ENCODE results near the gene SLC22A15.

Gene SLC22A15

GRCh38 chr1:116095027-116095426 is 118.7 kb downstream of the SLC22A15 start:
- Mint-ChIP-seq H3K4me3 (no peak overlapping the region), H3K9me3 (peaks cover 32% of the 10 kb centered on the region), H3K27ac (no peak overlapping the region), H3K27me3 (ENCODE audit: low read depth) (peaks cover 4% of the 10 kb centered on the region), H3K36me3 (ENCODE audit: low read depth) (peaks cover 11% of the 10 kb centered on the region), H3K4me1 (no peaks in the 10 kb centered on the region)
- TF ChIP-seq, protein P1, sequence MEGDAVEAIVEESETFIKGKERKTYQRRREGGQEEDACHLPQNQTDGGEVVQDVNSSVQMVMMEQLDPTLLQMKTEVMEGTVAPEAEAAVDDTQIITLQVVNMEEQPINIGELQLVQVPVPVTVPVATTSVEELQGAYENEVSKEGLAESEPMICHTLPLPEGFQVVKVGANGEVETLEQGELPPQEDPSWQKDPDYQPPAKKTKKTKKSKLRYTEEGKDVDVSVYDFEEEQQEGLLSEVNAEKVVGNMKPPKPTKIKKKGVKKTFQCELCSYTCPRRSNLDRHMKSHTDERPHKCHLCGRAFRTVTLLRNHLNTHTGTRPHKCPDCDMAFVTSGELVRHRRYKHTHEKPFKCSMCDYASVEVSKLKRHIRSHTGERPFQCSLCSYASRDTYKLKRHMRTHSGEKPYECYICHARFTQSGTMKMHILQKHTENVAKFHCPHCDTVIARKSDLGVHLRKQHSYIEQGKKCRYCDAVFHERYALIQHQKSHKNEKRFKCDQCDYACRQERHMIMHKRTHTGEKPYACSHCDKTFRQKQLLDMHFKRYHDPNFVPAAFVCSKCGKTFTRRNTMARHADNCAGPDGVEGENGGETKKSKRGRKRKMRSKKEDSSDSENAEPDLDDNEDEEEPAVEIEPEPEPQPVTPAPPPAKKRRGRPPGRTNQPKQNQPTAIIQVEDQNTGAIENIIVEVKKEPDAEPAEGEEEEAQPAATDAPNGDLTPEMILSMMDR (IDR thresholded peaks at IDR 0.05; ENCODE audit: unreplicated experiment in 3 of 3), result no peak

GRCh38 chr1:116096013-116096618 is 119.8 kb downstream of the SLC22A15 start:
- Mint-ChIP-seq H3K27ac (no peak overlapping the region), H3K4me3 (no peak overlapping the region), H3K4me1 (no peaks in the 10 kb centered on the region), H3K36me3 (ENCODE audit: low read depth) (peaks cover 4% of the 10 kb centered on the region), H3K9me3 (peaks cover 23% of the 10 kb centered on the region), H3K27me3 (ENCODE audit: low read depth) (peaks cover 1% of the 10 kb centered on the region)
- TF ChIP-seq, protein P1 (IDR thresholded peaks at IDR 0.05; ENCODE audit: unreplicated experiment in 3 of 3), result no peak

DNA sequence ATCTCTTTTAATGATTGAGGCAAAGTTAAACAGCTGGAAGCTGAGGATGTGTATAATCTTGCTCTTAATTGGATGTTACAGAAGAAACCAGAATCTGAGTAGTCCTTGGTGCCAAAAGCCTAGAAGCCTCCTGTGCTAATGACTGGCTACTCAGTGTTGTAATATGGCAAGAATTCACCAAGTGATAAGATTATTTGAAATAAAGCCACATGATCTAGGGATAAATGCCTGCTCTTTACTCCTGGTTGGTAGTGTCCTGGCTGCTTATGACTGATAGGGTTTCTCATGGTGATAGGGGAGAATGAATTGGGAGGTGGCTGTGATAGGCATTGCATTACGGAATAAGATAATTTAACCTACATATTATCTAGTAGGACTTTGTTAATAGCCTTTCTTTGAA is 121.3 kb downstream of the SLC22A15 start:
- peaks cover 4% of the 10 kb centered on the region for H3K36me3 Mint-ChIP-seq (ENCODE audit: low read depth)
- H3K27me3 Mint-ChIP-seq (ENCODE audit: low read depth), result no peaks in the 10 kb centered on the region
- peaks cover 21% of the 10 kb centered on the region for H3K9me3 Mint-ChIP-seq
- TF ChIP-seq, protein P1 (IDR thresholded peaks at IDR 0.05; ENCODE audit: unreplicated experiment in 3 of 3), result no peak
- H3K4me1 Mint-ChIP-seq, result peaks cover 4% of the 10 kb centered on the region
- no peak overlapping the region for H3K4me3 Mint-ChIP-seq
- no peak overlapping the region for H3K27ac Mint-ChIP-seq

DNA sequence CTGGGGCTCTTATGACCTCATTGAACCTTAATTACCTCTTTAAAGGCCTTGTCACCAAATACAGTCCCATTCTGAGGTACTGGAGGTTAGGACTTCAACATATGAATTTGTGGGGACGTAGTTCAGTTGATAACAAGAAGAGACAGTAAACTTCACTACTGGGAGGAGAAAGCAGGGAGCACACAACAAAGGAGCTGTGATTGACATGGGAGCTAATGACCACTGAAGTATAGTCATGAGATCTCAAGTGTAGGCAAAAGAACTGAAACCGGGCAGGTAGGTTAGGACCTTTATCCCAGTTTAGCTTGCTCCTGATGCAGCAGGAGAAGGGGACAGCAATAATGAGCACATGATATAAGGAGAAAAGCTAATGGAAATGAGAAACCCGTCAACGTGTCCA is 123.1 kb downstream of the SLC22A15 start:
- Mint-ChIP-seq H3K36me3 (ENCODE audit: low read depth) (peaks cover 4% of the 10 kb centered on the region), H3K9me3 (peaks cover 8% of the 10 kb centered on the region), H3K4me1 (peaks cover 5% of the 10 kb centered on the region), H3K27me3 (ENCODE audit: low read depth) (no peaks in the 10 kb centered on the region), H3K4me3 (no peak overlapping the region), H3K27ac (no peak overlapping the region)
- TF ChIP-seq, protein P1 (IDR thresholded peaks at IDR 0.05; ENCODE audit: unreplicated experiment in 3 of 3), result no peak

DNA sequence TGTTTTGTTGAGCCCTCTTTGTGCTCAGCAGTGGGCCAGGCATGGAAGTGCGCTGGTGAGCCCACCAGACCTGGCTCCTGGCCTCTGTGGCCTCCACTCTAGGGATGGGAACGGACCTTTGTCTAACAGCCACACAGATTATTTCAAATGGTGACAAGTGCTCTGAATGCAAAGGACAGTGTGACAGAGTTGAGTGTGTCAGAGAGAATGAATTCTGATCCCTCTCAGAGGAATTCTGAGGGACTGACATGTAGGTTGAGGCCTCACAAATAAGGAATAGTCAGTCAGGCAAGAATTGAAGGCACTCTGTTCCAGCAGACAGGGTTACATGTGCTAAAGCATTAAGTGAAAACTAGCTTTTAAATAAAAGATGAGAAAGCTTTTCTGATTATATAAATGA is 123.6 kb downstream of the SLC22A15 start:
- Mint-ChIP-seq H3K36me3 (ENCODE audit: low read depth) (peaks cover 4% of the 10 kb centered on the region), H3K27me3 (ENCODE audit: low read depth) (no peaks in the 10 kb centered on the region), H3K4me3 (no peak overlapping the region), H3K4me1 (peaks cover 5% of the 10 kb centered on the region), H3K27ac (no peak overlapping the region), H3K9me3 (peaks cover 6% of the 10 kb centered on the region)
- TF ChIP-seq, protein P1 (IDR thresholded peaks at IDR 0.05; ENCODE audit: unreplicated experiment in 3 of 3), result no peak

DNA sequence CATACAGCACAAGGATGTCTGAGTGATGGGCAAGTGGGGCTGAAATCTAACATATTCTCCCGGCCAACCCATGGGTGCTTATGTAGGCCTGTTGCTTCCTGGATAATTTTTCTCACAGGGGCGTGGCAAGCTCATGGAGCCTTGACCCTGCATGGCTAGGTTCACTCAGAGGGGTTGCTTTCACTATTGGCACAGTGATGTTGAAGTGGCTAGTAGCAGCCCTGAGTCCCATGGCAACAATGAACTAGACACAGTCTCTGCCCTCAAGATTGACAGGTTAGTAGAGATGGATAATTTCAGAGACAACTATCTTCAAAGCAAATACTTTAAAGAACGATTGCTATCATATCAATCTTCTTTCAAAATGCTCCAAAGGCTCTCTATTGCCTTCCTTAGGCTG is 128.4 kb downstream of the SLC22A15 start:
- Mint-ChIP-seq H3K27me3 (ENCODE audit: low read depth) (no peaks in the 10 kb centered on the region), H3K9me3 (no peaks in the 10 kb centered on the region), H3K27ac (no peak overlapping the region), H3K4me3 (no peak overlapping the region), H3K36me3 (ENCODE audit: low read depth) (no peaks in the 10 kb centered on the region), H3K4me1 (peaks cover 5% of the 10 kb centered on the region)
- TF ChIP-seq, protein P1 (IDR thresholded peaks at IDR 0.05; ENCODE audit: unreplicated experiment in 3 of 3), result no peak
